A673 (cell line): ENCODE data around the gene POLA1. TPM values are rescaled to one million over a fixed set of nuclear protein-coding genes. Genes with fewer than 3 reads are reported as not detected.

Experiments
- BruUV-seq: library from RNA; stranded (reverse); fragments of 400-500 nt; replicated peaks from 2 replicates; lab custom pipeline; 2021; lab: Mats Ljungman, UMichigan
- CTCF ChIA-PET: fragments of 300-600 bp; sonication (Branson Sonifier 250); formaldehyde crosslinking; loops from one replicate; lab custom pipeline; 2022; ENCODE audit warnings: antibody characterized with exemption; lab: Charles Lee
- POLR2A ChIA-PET: fragments of 300-600 bp; sonication (Branson Sonifier 250); formaldehyde crosslinking; loops from one replicate; lab custom pipeline; 2022; ENCODE audit warnings: antibody characterized with exemption; ENCODE audit not compliant: low non-redundant PET; lab: Charles Lee
- DNase-seq: peaks from one replicate; pipeline ENCODE4 v3.0.0-alpha.2; 2015; ENCODE audit warnings: low spot score
- H3K27ac ChIP-seq: fragments of 200-600 bp; sonication (generic); 2 replicates; pipeline ENCODE4 v1.5.1; 2016; ENCODE audit warnings: mixed run types, low read depth, mild to moderate bottlenecking, mixed read lengths, antibody characterized with exemption, low read length; ENCODE audit not compliant: poor library complexity, severe bottlenecking
- H3K27me3 ChIP-seq: fragments of 200-600 bp; sonication (generic); replicated peaks from 2 replicates; pipeline ENCODE4 v1.6.1; 2017; ENCODE audit warnings: mixed run types, low read depth, mild to moderate bottlenecking, mixed read lengths, antibody characterized with exemption, low read length; ENCODE audit not compliant: insufficient read depth, poor library complexity
- H3K36me3 ChIP-seq: fragments of 200-600 bp; sonication (generic); 2 replicates; pipeline ENCODE4 v1.6.1; 2016; ENCODE audit warnings: mixed run types, mild to moderate bottlenecking, mixed read lengths, antibody characterized with exemption, low read length; ENCODE audit not compliant: insufficient read depth, poor library complexity, severe bottlenecking
- H3K4me1 ChIP-seq: fragments of 200-600 bp; sonication (generic); 2 replicates; pipeline ENCODE4 v1.6.1; 2017; ENCODE audit warnings: mixed run types, mild to moderate bottlenecking, mixed read lengths, antibody characterized with exemption, low read length; ENCODE audit not compliant: insufficient read depth, poor library complexity, severe bottlenecking
- H3K4me3 ChIP-seq: fragments of 200-600 bp; sonication (generic); 2 replicates; pipeline ENCODE4 v1.5.1; 2016; ENCODE audit warnings: low read depth, mixed run types, mild to moderate bottlenecking, mixed read lengths, low read length; ENCODE audit not compliant: poor library complexity, severe bottlenecking
- H3K9me3 ChIP-seq: fragments of 200-600 bp; sonication (generic); 2 replicates; pipeline ENCODE4 v1.6.1; 2016; ENCODE audit warnings: mixed run types, low read depth, mild to moderate bottlenecking, mixed read lengths, antibody characterized with exemption, low read length; ENCODE audit not compliant: poor library complexity, severe bottlenecking
- CTCF ChIP-seq: fragments of 300-800, 200-600 bp; sonication (generic); conservative IDR thresholded peaks from 2 replicates; pipeline ENCODE4 v1.5.1; 2017; ENCODE audit warnings: low read depth, mild to moderate bottlenecking, antibody characterized with exemption, low read length, moderate library complexity, mixed read lengths
- EZH2 ChIP-seq: fragments of 200-600 bp; sonication (generic); IDR thresholded peaks from 2 replicates; pipeline ENCODE4 v1.6.1; 2017; ENCODE audit warnings: borderline replicate concordance, low read depth, mild to moderate bottlenecking, mixed read lengths, antibody characterized with exemption, low read length; ENCODE audit not compliant: poor library complexity, severe bottlenecking
- intact Hi-C: fragments of 100-400 bp; cut with micrococcal nuclease; formaldehyde crosslinking; loops from one replicate; pipeline ENCODE4 v1.10.0; 2022; ENCODE audit not compliant: unreplicated experiment
- total RNA-seq: library from RNA; stranded (reverse); gene quantifications from 2 replicates; pipeline ENCODE4 v1.2.3, GENCODE V29; 2021

Gene POLA1
- total RNA-seq, 1 experiment from 2014 or later: 44.9 TPM

- Histone ChIP-seq H3K27ac (peak overlapping the region; percentile 15), H3K27me3 (peaks cover 3% of the 10 kb centered on the region), H3K9me3 (no peaks in the 10 kb centered on the region), H3K36me3 (peaks cover 24% of the 10 kb centered on the region), H3K4me1 (peaks cover 12% of the 10 kb centered on the region), H3K4me3 (no peak overlapping the region)
- DNase-seq: peak; percentile 25
- CTCF ChIA-PET: no interaction called here
- POLR2A ChIA-PET: no interaction called here
- TF ChIP-seq CTCF: no peak
- TF ChIP-seq EZH2: no peak
- no TSS peak for BruUV-seq
- intact Hi-C loops: loop anchor here (10.0 kb wide), 1 partner anchor 334 kb away; no protein-coding TSS in a partner anchor
These were observed 34.8 kb downstream of the POLA1 start for GRCh38 chrX:24728530-24728929.

- no TSS peak for BruUV-seq
- Histone ChIP-seq H3K27me3 (peaks cover 3% of the 10 kb centered on the region), H3K4me1 (peaks cover 12% of the 10 kb centered on the region), H3K36me3 (peaks cover 9% of the 10 kb centered on the region), H3K9me3 (no peaks in the 10 kb centered on the region), H3K27ac (no peak overlapping the region), H3K4me3 (no peak overlapping the region)
- ChIA-PET CTCF (no interaction called here), POLR2A (interaction anchor here (0.7 kb wide), 1 partner anchor 15 kb away, joined by 6 read pairs; no protein-coding TSS in a partner anchor)
- no peak for DNase-seq
- intact Hi-C loops: no loop called here
- TF ChIP-seq CTCF (no peak), EZH2 (no peak)
These were observed 39.2 kb downstream of the POLA1 start for GRCh38 chrX:24732766-24733500.

- H3K27me3 ChIP-seq: peaks cover 11% of the 10 kb centered on the region
- TF ChIP-seq CTCF (no peak), EZH2 (no peak)
- CTCF ChIA-PET: interaction anchor here (0.6 kb wide), 1 partner anchor 148 kb away, joined by 5 read pairs; no protein-coding TSS in a partner anchor
- no peak overlapping the region for H3K4me3 ChIP-seq
- DNase-seq: no peak
- no TSS peak for BruUV-seq
- intact Hi-C loops: loop anchor here (10.0 kb wide), 1 partner anchor 477 kb away; no protein-coding TSS in a partner anchor
- peaks cover 4% of the 10 kb centered on the region for H3K36me3 ChIP-seq
- POLR2A ChIA-PET: no interaction called here
- H3K4me1 ChIP-seq: no peaks in the 10 kb centered on the region
- H3K9me3 ChIP-seq: no peaks in the 10 kb centered on the region
- H3K27ac ChIP-seq: no peak overlapping the region
These were observed 47.6 kb downstream of the POLA1 start for GRCh38 chrX:24741330-24741729.
